HG02623 (cell line): Measurements from ENCODE around the gene PDE4B.
A peak's percentile ranks its signal among the peaks of the same experiment; 100 is the strongest.
"Not testable (repeated sequence)": the region's sequence is repeated elsewhere in the genome, so short reads cannot be mapped to it uniquely, and the experiment has no call there.

ENCODE experiments used
- ATAC-seq: cut with Tn5 transposase; IDR thresholded peaks from one replicate; pipeline ENCODE4 v1.9.1; 2021; ENCODE audit warnings: moderate library complexity; ENCODE audit not compliant: unreplicated experiment

PDE4B gene

DNA sequence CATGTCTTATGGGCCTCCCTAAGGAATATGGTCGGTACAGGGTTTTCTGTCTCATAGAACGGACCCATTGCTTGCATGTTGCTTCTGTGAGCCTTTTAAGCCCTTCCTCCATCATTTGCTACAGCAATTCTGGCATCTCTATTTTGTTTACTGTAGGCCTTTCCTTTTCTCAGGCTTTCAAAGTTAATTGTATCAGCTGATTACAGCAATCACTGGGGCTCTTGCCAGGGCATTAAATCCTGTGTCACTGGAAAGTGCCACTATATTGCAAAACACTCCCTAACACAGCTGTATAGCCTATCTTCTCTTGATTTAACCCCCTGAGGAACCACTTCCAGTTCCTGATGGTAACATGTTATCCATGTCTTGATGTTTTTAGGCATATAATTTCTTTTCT is 156.5 kb downstream of the PDE4B start:
- no peak for ATAC-seq

DNA sequence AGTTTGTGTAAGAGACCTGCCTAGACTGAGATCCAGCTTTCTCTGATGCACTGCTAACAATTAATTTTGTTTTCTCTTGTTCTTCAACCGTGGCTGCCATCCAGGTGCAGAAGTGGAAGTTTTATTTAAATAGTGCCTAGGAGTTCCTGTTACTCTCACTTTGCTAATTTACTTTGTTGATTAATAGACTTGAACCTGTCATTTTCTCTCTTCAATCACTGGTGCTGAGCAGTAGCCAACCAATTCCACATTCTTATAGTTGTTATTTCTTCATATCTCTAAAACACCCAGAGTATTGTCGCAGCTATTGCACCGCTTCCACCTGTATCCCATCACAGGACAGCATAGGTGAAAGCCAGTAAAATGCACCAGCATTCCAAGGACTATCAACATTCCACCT is 157.2 kb downstream of the PDE4B start:
- ATAC-seq: no peak

GRCh38 chr1:65952696-65953095 is 160.0 kb downstream of the PDE4B start:
- no peak for ATAC-seq

DNA sequence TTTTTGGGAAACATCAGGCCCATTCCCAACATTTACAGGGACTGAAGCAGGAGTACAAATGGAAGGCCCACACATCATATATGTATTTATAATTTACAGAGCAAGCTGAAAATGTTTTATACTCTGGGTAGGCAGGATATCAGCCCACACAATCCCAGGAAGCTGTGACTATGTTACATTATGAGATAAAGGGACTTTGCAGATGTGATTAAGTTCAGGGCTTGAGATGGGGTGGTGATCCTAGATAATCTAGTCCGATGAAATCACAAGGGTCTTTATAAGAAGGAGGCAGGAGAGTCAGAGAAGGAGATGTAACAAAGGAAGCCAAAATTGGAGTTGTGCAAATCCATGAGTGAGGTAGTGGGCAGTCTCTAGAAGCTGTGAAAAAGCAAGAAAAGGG is 160.5 kb downstream of the PDE4B start:
- no peak for ATAC-seq

DNA sequence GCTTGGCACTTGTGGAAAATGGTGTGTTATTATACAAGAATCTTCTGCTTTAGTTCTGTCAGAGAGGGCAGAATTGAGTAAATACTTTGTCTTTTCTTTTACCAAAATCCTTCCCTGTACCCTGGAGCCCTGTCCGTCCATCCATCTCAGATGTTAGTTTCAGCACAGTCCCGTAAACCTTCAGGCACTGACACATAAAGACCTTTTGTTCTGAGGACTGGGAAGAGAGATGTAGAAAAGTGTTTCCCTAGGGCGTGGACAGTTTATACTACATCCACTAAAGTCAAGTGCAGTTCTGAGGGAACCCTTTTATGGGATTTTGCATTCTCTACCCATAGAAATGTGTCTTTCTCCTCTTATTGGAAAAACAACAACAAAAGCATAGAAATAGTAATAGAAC is 162.4 kb downstream of the PDE4B start:
- ATAC-seq: no peak

GRCh38 chr1:65955503-65955902 is 162.8 kb downstream of the PDE4B start:
- ATAC-seq: no peak

DNA sequence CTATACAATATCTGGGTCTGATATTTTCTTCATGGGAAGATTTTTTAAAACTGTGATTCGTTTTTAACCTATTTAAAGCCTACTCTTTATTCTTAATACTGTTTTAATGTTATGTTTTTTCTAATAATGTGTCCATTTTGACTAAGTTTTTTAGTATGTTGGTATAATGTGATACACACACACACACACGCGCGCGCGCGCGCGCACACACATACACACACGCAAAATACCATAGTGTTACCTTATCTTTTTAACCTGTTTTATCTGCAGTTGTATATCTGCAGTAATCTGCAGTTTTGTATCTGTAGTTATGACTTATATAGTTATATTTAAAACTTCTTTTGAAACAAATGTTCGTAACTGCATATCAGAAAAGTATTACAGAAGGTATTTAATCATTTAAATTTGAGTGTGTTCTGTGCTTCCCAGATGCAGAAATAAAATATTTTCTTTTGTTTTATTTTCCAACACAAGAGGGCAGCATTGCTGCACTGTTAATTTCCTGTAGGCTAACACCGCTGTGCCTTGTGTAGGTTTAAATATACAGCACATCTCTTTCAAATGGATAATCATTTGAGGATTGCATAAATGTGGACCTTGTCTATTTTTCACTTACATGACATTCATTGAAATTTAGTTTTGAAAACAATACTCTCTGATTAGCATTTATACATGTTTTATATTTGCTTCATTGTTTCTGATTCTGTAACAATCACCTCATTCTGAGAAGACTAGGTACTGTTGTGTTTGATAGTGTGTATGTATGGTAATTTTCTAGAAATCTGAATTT is 166.1 kb downstream of the PDE4B start:
- peak; percentile 74 for ATAC-seq

GRCh38 chr1:65959896-65960567 is 167.3 kb downstream of the PDE4B start:
- no peak for ATAC-seq

GRCh38 chr1:65963156-65963888 is 170.6 kb downstream of the PDE4B start:
- ATAC-seq: no peak

DNA sequence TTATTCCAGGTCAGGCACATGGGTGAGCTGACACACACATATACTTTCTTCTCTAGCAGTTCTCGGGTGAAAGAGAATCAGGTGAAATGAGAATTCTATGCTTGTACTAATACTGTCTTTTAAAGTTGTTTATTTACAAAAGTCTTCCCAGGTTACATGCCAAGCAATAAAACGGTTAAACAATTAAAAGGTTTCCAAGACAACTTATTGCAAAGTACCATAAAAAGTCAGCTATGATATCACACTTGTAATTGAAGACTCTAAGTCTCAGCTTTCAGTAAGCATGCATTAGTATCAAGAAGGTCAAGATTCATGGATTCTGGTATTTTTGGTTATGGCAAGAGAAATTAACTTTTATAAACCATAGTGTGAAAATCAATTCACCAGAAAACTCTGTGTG is 171.4 kb downstream of the PDE4B start:
- ATAC-seq: no peak

- ATAC-seq: no peak
Measured at GRCh38 chr1:65965112-65965996, 172.7 kb downstream of the PDE4B start.

DNA sequence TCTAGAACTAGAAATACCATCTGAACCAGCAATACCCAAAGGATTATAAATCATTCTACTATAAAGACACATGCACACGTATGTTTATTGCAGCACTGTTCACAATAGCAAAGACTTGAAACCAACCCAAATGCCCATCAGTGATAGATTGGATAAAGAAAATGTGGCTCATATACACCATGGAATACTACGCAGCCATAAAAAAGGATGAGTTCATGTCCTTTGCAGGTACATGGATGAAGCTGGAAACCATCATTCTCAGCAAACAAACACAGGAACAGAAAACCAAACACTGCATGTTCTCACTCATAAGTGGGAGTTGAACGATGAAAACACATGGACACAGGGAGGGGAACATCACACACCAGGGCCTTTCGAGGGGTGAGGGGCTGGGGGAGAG is 174.8 kb downstream of the PDE4B start:
- not testable (repeated sequence) for ATAC-seq

- ATAC-seq: no peak
Measured at GRCh38 chr1:65971547-65971946, 178.9 kb downstream of the PDE4B start.

DNA sequence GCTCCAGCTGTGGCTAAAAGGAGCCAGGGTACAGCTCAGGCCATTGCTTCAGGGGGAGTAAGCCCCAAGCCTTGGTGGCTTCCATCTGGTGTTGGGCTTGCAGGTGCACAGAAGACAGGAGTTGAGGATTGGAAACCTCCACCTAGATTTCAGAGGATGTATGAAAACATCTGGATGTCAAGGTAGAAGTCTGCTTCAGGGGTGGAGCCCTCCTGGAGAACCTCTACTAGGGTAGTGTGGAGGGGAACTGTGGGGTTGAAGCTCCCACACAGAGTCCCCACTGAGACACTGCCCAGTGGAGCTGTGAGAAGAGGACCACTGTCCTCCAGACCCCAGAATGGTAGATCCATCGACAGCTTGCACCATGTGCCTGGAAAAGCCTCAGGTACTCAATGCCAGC is 183.0 kb downstream of the PDE4B start:
- no peak for ATAC-seq

DNA sequence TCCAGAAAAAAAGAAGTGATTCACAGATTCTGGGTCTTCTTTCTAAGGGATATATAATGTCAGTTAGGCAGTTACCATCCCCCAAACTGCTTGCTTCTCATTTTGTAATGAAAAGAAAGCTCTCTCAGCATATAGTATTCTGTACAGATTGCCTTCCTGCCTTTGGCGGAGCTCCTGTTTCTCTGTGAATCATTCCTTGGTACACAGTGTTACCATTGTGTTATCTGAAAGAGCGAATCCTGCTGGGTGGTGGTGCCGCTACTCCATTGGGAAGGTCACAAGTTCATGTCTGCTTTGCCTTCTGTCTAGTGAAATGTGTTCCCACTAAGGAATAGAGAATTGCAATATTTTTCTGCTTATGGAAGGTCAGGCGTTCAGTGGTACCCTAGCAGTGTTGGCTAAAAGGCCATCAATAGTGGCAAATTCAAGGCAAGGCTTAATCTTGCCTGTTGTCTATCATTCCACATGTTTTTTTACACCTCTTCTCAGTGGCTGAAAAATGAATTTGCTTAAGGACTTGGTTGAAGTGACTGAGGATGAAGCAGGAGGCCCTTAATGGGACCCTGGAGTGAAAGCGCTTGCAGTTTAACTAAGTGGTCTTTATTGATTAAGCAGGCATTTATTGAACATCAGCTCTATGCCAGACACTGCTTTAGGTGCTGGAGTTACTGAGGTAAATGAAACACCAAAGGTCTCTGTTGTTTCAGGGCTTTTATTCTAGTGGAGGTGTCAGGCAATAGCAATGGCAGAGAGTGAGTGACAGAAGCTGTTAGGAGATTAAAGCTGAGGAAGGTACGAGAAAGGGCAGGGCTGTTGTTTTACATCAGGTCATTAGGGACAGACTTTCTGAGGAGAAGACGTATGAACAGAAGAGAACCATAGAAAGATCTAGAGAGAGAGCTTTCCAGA is 186.7 kb downstream of the PDE4B start:
- no peak for ATAC-seq

DNA sequence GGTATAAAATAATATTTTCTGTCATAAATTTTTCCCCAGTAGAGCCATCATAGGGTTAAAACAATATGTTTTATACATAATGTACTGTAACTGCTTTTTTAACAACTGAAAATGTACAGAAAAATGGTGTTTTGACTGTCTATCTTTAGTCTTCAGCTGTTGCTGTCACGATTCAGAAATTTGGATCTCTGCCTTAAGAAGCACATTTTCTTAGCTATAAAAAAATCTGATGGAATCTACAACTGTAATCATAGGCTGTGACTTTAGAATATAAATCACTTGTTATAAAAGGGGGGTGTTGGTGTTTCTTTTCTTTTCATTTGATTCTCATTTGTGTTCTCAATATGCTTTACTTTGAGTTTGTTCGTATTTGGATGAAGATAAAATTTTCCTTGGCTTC is 187.5 kb downstream of the PDE4B start:
- ATAC-seq: no peak

DNA sequence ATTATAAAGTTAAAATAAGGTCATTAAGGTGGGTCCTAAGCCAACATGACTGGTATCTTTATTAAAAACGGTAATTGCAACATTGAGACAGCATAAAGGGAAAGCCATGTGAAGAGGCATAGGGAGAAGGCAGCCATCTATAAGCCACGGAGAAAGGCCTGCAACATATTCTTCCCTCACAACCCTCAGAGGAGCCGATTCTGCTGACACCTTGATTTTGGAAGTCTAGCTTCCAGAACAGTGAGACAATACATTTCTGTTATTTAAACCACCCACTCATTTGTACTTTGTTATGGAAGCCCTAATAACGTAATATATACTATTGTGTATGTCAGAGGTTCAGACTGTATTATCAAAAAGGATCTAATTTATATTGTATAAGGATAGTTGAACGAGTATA is 190.8 kb downstream of the PDE4B start:
- no peak for ATAC-seq

DNA sequence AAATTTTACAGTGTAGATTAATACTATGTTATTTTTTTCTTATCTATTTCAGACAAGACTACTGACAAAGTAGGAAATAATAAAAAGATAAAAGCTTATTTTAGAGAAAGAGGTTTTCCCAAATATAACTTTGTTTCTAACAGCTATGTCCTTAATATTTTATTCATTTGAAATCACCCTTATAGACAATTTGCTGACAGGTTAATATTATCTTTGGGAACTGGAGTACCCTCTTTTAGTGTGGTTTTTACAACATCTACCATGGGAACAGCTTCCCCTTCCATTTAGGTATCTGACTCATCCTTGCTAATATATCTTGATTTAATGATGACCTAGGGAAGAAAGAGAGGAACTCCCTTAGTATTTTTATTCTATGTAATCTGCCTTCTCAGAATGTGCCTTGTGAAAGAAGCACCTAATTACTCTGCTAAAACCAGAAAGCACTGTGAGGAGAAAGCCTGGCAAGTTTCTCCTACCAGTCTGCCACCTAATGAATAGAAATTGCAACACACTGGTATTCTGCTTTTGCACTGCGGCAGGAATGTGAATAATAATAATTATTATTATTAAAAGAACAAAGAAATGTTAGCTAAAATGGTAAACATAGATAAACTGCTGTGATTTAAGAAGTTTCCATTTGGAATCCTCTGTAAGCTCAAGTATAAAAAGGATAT is 192.8 kb downstream of the PDE4B start:
- ATAC-seq: no peak

GRCh38 chr1:65986146-65986545 is 193.5 kb downstream of the PDE4B start:
- no peak for ATAC-seq
